NCI-H526 (cell line): ENCODE results near the gene PCDHA8.
"Not testable (repeated sequence)": the region's sequence is repeated elsewhere in the genome, so short reads cannot be mapped to it uniquely, and the experiment has no call there.

Experiments
- DNase-seq, 2 experiments: peaks; one replicate each; lab custom pipeline; 2025; lab: John Stamatoyannopoulos, UW

The PCDHA8 gene, protein sequence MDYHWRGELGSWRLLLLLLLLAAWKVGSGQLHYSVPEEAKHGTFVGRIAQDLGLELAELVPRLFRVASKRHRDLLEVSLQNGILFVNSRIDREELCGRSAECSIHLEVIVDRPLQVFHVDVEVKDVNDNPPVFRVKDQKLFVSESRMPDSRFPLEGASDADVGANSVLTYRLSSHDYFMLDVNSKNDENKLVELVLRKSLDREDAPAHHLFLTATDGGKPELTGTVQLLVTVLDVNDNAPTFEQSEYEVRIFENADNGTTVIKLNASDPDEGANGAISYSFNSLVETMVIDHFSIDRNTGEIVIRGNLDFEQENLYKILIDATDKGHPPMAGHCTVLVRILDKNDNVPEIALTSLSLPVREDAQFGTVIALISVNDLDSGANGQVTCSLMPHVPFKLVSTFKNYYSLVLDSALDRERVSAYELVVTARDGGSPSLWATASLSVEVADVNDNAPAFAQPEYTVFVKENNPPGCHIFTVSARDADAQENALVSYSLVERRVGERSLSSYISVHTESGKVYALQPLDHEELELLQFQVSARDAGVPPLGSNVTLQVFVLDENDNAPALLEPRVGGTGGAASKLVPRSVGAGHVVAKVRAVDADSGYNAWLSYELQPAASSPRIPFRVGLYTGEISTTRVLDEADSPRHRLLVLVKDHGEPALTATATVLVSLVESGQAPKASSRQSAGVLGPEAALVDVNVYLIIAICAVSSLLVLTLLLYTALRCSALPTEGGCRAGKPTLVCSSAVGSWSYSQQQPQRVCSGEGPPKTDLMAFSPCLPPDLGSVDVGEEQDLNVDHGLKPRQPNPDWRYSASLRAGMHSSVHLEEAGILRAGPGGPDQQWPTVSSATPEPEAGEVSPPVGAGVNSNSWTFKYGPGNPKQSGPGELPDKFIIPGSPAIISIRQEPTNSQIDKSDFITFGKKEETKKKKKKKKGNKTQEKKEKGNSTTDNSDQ

DNA sequence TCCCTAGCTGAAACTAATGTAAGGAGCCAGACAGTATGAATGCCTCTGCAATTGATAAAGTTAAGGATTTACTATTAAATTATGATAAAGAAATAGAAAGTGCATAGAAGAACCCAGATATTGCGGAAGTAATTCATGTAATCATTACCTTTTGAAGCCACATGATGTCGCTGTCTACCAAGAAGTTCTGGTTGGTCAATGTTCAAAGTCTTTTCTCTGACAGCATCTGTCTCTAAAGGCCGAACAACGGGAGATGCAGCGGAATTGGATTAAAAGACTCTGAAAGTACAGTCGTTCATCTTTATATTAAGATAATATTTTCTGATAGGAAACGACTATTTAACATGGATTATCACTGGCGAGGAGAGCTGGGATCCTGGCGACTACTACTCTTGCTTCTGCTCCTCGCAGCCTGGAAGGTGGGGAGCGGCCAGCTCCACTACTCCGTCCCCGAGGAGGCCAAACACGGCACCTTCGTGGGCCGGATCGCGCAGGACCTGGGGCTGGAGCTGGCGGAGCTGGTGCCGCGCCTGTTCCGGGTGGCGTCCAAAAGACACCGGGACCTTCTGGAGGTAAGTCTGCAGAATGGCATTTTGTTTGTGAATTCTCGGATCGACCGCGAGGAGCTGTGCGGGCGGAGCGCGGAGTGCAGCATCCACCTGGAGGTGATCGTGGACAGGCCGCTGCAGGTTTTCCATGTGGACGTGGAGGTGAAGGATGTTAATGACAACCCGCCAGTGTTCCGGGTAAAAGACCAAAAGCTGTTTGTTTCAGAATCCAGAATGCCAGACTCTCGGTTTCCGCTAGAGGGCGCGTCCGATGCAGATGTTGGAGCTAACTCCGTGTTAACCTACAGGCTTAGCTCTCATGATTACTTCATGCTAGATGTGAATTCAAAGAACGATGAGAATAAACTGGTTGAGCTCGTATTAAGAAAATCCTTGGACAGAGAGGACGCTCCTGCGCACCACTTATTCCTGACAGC is at the start of gene PCDHA8:
PCDHA8 (plus strand) TSS at position 210 of the 985 bp plus-strand sequence; CDS start at position 345, 135 bp downstream.
- DNase-seq, result peak; percentile 3 to 41

DNA sequence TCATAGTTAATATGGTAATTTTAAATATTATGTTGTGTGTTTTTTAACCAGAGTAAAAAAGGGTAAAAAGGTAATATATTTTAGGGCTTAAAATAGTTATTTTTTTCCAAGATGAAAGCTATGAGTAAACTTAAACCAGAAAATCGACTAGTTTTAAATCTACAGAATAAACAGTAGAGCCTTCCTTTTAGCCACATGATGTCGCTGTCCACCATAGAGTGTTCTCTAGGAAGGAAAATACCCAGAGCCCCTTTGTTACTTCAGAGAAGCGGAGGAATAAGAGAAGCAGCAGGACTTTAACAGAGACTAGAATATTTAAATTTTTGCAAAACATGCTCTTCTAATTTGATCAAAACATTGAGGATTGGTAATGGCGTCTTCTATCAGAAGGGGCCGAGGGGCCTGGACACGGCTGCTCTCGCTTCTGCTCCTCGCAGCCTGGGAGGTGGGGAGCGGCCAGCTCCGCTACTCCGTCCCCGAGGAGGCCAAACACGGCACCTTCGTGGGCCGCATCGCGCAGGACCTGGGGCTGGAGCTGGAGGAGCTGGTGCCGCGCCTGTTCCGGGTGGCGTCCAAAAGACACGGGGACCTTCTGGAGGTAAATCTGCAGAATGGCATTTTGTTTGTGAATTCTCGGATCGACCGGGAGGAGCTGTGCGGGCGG is 46.3 kb upstream of the PCDHA8 start, which contains the start of gene PCDHA2:
PCDHA2 (plus strand) TSS at position 258 of the 664 bp plus-strand sequence.
- DNase-seq, result no peak

DNA sequence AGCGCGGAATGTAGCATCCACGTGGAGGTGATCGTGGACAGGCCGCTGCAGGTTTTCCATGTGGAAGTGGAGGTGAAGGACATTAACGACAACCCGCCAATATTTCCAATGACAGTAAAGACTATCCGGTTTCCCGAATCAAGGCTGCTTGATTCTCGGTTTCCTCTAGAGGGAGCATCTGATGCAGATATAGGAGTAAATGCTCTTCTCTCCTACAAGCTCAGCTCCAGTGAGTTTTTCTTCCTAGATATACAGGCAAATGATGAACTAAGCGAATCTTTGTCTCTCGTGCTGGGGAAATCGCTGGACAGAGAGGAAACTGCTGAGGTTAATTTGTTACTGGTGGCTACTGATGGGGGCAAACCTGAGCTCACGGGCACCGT is 45.7 kb upstream of the PCDHA8 start:
- DNase-seq, result peak in 1 of 2 experiments; percentile 8

DNA sequence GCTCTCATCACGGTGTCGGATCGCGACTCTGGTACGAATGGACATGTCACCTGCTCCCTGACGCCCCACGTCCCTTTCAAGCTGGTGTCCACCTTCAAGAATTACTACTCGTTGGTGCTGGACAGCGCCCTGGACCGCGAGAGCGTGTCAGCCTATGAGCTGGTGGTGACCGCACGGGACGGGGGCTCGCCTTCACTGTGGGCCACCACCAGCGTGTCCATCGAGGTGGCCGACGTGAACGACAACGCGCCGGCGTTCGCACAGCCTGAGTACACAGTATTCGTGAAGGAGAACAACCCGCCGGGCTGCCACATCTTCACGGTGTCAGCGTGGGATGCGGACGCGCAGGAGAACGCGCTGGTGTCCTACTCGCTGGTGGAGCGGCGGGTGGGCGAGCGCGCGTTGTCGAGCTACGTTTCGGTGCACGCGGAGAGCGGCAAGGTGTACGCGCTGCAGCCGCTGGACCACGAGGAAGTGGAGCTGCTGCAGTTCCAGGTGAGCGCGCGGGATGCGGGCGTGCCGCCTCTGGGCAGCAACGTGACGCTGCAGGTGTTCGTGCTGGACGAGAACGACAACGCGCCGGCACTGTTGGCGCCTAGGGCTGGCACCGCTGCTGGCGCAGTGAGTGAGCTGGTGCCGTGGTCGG is 44.8 kb upstream of the PCDHA8 start:
- DNase-seq, result not testable (repeated sequence)

DNA sequence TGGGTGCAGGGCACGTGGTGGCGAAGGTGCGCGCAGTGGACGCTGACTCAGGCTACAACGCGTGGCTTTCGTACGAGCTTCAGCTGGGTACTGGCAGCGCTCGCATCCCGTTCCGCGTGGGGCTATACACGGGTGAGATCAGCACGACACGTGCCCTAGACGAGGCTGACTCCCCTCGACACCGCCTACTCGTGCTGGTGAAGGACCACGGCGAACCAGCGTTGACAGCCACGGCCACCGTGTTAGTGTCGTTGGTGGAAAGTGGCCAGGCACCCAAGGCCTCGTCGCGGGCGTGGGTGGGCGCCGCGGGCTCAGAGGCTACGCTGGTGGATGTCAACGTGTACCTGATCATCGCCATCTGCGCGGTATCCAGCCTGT is 44.3 kb upstream of the PCDHA8 start:
- DNase-seq, result no peak

DNA sequence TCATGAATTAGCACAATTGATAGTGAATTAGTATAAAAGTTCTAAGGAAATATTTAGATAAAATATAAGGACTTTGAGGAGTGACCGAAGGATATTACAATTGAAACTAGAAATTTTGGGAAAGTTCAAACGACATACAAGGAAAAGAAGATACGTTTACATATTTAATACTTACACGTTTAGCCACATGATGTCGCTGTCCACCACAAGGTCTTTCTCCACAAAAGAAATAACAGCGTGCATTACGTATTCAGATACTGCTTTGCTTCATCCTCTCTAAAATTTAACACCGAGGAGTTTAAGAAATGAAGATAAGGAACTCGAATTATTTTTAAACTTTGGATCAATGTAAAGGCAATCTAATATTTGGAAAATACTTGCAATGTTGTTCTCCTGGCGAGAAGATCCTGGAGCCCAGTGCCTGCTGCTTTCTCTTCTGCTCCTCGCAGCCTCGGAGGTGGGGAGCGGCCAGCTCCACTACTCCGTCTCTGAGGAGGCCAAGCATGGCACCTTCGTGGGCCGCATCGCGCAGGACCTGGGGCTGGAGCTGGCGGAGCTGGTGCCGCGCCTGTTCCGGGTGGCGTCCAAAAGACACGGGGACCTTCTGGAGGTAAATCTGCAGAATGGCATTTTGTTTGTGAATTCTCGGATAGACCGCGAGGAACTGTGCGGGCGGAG is 40.0 kb upstream of the PCDHA8 start, which contains the start of gene PCDHA3:
PCDHA3 (plus strand) TSS at position 242 of the 678 bp plus-strand sequence.
- no peak for DNase-seq

DNA sequence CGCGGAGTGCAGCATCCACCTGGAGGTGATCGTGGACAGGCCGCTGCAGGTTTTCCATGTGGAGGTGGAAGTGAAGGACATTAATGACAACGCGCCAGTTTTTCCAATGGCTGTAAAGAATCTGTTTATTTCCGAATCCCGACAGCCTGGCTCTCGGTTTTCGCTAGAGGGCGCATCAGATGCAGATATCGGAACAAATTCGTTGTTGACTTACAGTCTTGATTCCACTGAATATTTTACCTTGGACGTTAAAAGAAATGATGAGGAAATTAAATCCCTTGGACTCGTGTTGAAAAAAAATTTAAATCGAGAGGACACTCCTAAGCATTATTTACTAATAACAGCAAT is 39.5 kb upstream of the PCDHA8 start:
- no peak for DNase-seq

DNA sequence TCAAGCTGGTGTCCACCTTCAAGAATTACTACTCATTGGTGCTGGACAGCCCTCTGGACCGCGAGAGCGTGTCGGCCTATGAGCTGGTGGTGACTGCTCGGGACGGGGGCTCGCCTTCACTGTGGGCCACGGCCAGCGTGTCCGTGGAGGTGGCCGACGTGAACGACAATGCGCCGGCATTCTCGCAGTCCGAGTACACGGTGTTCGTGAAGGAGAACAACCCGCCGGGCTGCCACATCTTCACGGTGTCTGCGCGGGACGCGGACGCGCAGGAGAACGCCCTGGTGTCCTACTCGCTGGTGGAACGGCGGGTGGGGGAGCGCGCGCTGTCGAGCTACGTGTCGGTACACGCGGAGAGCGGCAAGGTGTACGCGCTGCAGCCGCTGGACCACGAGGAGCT is 38.6 kb upstream of the PCDHA8 start:
- not testable (repeated sequence) for DNase-seq

DNA sequence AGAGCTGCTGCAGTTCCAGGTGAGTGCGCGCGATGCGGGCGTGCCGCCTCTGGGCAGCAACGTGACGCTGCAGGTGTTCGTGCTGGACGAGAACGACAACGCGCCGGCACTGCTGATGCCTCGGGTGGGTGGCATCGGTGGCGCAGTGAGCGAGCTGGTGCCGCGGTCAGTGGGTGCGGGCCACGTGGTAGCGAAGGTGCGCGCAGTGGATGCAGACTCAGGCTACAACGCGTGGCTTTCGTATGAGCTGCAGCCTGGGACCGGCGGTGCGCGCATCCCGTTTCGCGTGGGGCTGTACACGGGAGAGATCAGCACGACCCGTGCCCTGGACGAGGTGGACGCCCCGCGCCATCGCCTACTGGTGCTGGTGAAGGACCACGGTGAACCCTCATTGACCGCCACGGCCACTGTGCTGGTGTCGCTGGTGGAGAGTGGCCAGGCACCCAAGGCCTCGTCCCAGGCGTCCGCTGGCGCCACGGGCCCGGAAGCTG is 38.2 kb upstream of the PCDHA8 start:
- DNase-seq, result no peak

DNA sequence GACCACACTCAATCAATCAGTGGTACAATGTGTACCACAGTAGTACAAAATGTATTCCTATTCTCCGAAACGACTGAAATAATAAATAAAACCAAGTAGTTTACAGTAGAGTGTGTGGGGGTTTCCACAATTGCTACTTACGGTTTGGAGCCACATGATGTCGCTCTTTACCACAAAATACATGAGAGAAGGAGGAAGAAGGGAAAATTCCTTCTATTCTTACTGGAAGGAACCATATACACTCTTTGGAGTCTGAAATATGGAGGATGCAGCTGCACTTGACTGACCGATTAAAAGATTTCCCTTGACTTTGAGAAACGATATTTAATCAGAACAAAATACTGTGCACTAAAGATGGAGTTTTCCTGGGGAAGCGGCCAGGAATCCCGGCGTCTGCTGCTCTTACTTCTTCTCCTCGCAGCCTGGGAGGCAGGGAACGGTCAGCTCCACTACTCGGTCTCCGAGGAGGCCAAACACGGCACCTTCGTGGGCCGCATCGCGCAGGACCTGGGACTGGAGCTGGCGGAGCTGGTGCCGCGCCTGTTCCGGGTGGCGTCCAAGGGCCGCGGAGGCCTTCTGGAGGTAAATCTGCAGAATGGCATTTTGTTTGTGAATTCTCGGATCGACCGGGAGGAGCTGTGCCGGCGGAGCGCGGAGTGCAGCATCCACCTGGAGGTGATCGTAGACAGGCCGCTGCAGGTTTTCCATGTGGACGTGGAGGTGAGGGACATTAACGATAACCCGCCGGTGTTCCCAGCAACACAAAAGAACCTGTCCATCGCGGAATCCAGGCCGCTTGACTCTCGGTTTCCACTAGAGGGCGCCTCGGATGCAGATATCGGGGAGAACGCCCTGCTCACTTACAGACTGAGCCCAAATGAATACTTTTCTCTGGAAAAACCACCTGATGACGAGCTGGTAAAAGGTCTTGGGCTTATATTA is 33.9 kb upstream of the PCDHA8 start, which contains the start of gene PCDHA4:
PCDHA4 (plus strand) TSS at position 235 of the 942 bp plus-strand sequence.
- peak; percentile 87 to 89 for DNase-seq

DNA sequence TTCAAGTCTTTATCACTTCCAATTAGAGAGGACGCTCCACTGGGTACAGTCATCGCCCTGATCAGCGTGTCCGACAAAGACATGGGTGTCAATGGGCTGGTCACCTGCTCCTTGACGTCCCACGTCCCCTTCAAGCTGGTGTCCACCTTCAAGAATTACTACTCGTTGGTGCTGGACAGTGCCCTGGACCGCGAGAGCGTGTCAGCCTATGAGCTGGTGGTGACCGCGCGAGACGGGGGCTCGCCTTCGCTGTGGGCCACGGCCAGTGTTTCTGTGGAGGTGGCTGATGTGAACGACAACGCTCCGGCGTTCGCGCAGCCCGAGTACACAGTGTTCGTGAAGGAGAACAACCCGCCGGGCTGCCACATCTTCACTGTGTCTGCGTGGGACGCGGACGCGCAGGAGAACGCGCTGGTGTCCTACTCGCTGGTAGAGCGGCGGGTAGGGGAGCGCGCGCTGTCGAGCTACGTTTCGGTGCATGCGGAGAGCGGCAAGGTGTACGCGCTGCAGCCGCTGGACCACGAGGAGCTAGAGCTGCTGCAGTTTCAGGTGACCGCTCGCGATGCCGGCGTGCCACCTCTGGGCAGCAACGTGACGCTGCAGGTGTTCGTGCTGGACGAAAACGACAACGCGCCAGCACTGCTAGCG is 32.6 kb upstream of the PCDHA8 start:
- DNase-seq, result not testable (repeated sequence)

DNA sequence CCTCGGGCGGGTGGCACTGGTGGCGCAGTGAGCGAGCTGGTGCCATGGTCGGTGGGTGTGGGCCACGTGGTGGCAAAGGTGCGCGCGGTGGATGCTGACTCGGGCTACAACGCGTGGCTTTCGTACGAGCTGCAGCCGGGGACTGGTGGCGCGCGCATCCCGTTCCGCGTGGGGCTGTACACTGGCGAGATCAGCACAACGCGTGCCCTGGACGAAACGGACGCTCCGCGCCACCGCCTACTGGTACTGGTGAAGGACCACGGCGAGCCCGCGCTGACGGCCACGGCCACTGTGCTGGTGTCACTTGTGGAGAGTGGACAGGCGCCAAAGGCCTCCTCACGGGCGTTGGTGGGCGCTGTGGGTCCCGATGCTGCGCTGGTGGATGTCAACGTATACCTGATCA is 32.1 kb upstream of the PCDHA8 start:
- DNase-seq, result no peak

DNA sequence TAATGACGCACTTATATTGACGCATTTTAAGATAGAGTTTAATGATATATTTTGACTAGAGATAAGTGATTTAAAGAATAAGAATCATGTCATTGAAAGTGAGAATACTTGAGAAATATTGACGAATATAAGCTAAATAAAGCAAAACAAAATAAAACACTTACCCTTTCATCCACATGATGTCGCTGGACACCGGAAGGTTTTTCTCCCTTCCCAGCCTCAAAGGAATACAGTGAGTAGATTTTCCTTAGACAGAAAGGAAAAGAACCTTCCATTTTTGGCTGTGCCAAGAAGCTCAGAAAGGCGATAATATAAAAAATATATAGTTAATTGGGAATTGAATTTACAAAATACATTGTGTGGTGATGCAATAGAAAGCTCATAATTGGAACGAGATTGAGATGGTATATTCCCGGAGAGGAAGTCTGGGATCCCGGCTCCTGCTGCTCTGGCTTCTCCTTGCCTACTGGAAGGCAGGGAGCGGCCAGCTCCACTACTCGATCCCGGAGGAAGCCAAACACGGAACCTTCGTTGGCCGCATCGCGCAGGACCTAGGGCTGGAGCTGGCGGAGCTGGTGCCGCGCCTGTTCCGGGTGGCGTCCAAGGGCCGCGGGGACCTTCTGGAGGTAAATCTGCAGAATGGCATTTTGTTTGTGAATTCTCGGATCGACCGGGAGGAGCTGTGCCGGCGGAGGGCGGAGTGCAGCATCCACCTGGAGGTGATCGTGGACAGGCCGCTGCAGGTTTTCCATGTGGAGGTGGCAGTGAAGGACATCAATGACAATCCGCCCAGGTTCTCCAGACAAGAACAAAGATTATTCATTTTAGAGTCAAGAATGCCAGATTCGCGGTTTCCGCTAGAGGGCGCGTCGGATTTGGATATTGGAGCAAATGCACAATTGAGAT is 19.4 kb upstream of the PCDHA8 start, which contains the start of gene PCDHA5:
PCDHA5 (plus strand) TSS at position 239 of the 906 bp plus-strand sequence.
- DNase-seq, result no peak

DNA sequence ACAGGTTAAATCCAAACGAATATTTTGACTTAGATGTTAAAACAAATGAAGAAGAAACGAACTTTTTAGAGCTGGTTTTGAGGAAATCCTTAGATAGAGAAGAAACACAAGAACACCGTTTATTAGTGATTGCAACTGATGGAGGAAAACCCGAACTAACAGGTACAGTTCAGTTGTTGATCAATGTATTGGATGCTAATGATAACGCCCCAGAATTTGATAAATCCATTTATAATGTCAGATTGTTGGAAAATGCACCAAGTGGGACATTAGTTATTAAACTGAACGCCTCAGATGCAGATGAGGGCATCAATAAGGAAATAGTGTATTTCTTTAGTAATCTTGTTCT is 18.7 kb upstream of the PCDHA8 start:
- no peak for DNase-seq

DNA sequence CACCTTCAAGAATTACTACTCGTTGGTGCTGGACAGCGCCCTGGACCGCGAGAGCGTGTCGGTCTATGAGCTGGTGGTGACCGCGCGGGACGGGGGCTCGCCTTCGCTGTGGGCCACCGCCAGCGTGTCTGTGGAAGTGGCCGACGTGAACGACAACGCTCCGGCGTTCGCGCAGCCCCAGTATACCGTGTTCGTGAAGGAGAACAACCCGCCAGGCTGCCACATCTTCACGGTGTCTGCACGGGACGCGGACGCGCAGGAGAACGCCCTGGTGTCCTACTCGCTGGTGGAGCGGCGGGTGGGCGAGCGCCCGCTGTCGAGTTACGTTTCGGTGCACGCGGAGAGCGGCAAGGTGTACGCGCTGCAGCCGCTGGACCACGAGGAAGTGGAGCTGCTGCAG is 18.0 kb upstream of the PCDHA8 start:
- DNase-seq, result not testable (repeated sequence)

DNA sequence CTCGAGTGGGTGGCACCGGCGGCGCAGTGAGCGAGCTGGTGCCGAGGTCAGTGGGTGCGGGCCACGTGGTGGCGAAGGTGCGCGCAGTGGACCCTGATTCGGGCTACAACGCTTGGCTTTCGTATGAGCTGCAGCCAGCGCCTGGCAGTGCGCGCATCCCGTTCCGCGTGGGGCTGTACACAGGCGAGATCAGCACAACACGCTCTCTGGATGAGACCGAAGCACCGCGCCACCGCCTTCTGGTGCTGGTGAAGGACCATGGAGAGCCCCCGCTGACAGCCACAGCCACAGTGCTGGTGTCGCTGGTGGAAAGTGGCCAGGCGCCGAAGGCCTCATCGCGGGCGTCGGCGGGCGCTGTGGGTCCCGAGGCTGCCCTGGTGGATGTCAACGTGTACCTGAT is 17.5 kb upstream of the PCDHA8 start:
- DNase-seq, result no peak
